Activated CD4-positive, alpha-beta memory T cell treated with anti-CD3 and anti-CD28 coated beads for 36 hours (primary cell): ENCODE results near the gene HAPSTR1. TPM values are rescaled to one million over a fixed set of nuclear protein-coding genes. Genes with fewer than 3 reads are reported as not detected.
"Not testable (repeated sequence)": the region's sequence is repeated elsewhere in the genome, so short reads cannot be mapped to it uniquely, and the experiment has no call there.

Experiments
- CTCF ChIA-PET: fragments of 350-600 bp; sonication (Branson Sonifier 250); formaldehyde crosslinking; loops from one replicate; lab custom pipeline; 2021; ENCODE audit warnings: antibody characterized with exemption, inconsistent platforms; lab: Charles Lee
- POLR2A ChIA-PET: fragments of 350-600 bp; sonication (Branson Sonifier 250); formaldehyde crosslinking; loops from one replicate; lab custom pipeline; 2021; ENCODE audit warnings: antibody characterized with exemption; lab: Charles Lee
- DNase-seq: peaks from one replicate; pipeline ENCODE4 v3.0.0-alpha.2; 2020
- H3K27ac Mint-ChIP-seq: one replicate; pipeline ENCODE4 v1.8.0; 2021; ENCODE audit warnings: mixed read lengths
- H3K27me3 Mint-ChIP-seq: one replicate; pipeline ENCODE4 v1.8.0; 2021; ENCODE audit warnings: mixed read lengths
- H3K36me3 Mint-ChIP-seq: one replicate; pipeline ENCODE4 v1.8.0; 2021; ENCODE audit warnings: mixed read lengths
- H3K4me1 Mint-ChIP-seq: one replicate; pipeline ENCODE4 v1.8.0; 2021; ENCODE audit warnings: low read depth, mixed read lengths
- H3K4me3 Mint-ChIP-seq: one replicate; pipeline ENCODE4 v1.8.0; 2021; ENCODE audit warnings: mild to moderate bottlenecking, mixed read lengths
- H3K9me3 Mint-ChIP-seq: one replicate; pipeline ENCODE4 v1.8.0; 2021; ENCODE audit warnings: mixed read lengths
- intact Hi-C: fragments of 100-400 bp; cut with micrococcal nuclease; formaldehyde crosslinking; loops from one replicate; pipeline ENCODE4 v1.15.1; 2023
- total RNA-seq, 2 experiments: library from RNA; stranded (reverse); gene quantifications; one replicate each; pipeline ENCODE4 v1.2.3, GENCODE V29; 2021

HAPSTR1 gene
- total RNA-seq, 2 experiments from 2014 or later = 47.1 to 49.1 TPM

DNA sequence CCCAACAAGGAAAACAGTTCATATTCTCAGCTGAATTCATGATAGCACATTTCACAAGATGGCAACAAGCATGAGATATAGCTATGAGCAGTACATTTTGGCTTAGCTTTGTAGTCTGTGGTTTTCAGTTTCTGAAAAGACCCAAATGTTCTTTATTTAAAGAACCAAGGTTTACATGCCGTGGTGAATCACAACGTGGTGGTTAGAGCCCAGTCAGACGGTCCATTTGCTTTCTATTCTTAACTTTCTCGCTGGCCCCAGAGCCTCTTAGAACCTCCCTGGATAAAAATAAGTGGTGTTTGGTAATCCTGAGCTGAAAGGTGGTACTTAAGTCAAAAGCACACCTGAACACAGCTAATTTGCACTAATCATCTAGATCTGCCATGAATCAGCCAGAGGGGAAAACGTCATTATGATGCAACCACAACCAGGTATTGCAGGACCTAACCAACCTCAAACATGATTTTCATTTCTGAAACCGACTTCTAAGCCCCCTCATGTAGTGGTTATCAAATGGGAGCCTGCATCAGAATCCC lies 18.6 kb upstream of the HAPSTR1 start:
- peak; percentile 69 for DNase-seq
- Mint-ChIP-seq H3K9me3 (peaks cover 10% of the 10 kb centered on the region), H3K27me3 (peaks cover 2% of the 10 kb centered on the region), H3K4me1 (peaks cover 46% of the 10 kb centered on the region), H3K4me3 (peak overlapping the region; percentile 46), H3K27ac (peak overlapping the region; percentile 92), H3K36me3 (peaks cover 5% of the 10 kb centered on the region)
- intact Hi-C loops = loop anchor here (2.0 kb wide), 2 partner anchors 26 to 54 kb away; no protein-coding TSS in a partner anchor
- ChIA-PET CTCF (interaction anchor here (1.3 to 1.7 kb wide), 2 partner anchors 64 to 136 kb away, joined by 4 to 9 read pairs; no protein-coding TSS in a partner anchor), POLR2A (interaction anchor here (0.6 to 2.8 kb wide), 6 partner anchors 19 to 181 kb away, joined by 3 to 26 read pairs (median 4); partner anchors contain the start of gene HAPSTR1)

GRCh38 chr16:9075299-9076071 lies 16.0 kb upstream of the HAPSTR1 start:
- intact Hi-C loops = loop anchor here (5.0 kb wide), 1 partner anchor 208 kb away; the partner anchor contains the start of gene CARHSP1
- peaks cover 2% of the 10 kb centered on the region for H3K27me3 Mint-ChIP-seq
- ChIA-PET POLR2A (no interaction called here), CTCF (interaction anchor here (1.1 kb wide), 1 partner anchor 16 kb away, joined by 3 read pairs; the partner anchor contains the start of gene HAPSTR1)
- peaks cover 15% of the 10 kb centered on the region for H3K36me3 Mint-ChIP-seq
- no peak overlapping the region for H3K27ac Mint-ChIP-seq
- H3K4me3 Mint-ChIP-seq = no peak overlapping the region
- H3K9me3 Mint-ChIP-seq = peaks cover 7% of the 10 kb centered on the region
- peaks cover 47% of the 10 kb centered on the region for H3K4me1 Mint-ChIP-seq
- DNase-seq = no peak

DNA sequence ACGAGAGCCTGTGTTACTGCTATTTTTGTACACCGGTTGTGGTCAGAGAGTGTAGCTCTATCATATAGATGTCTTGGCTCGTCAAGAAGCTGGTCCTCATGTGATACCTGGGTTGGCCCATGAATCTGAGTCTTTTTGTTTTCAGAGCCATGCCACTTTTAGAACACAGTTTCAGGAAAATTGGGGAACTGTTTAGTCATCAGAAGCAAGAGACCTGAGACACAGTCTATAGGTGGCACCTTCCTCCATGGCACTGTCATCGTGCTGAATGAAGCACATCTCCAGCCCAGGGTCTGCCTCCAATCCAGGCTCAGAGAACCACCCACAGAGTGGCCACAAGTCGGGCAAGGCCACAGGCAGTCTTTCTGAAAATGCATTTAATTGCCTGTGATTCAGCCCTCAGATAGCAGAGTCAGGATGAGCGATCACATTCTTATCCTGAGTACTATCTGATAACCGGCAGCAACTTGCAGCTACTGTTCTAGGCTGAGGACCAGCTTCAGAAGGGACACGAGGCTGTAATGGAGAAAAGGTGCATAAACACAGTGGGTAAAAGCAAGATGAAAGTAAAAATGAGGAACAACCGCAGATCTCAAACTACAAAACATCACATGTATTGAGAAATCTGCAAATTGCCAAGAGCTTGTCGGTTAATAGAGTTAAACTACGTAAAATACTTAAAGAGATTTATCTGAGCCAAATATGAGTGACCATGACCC lies 14.2 kb upstream of the HAPSTR1 start:
- H3K4me3 Mint-ChIP-seq = no peak overlapping the region
- peaks cover 2% of the 10 kb centered on the region for H3K27me3 Mint-ChIP-seq
- peak; percentile 68 for DNase-seq
- H3K4me1 Mint-ChIP-seq = peaks cover 40% of the 10 kb centered on the region
- peaks cover 7% of the 10 kb centered on the region for H3K9me3 Mint-ChIP-seq
- peak overlapping the region; percentile 59 for H3K27ac Mint-ChIP-seq
- peaks cover 15% of the 10 kb centered on the region for H3K36me3 Mint-ChIP-seq
- ChIA-PET POLR2A (interaction anchor here (3.5 kb wide), 1 partner anchor 15 kb away, joined by 28 read pairs; the partner anchor contains the start of gene HAPSTR1), CTCF (interaction anchor here (1.0 to 2.8 kb wide), 4 partner anchors 9 to 68 kb away, joined by 3 to 12 read pairs (median 4); partner anchors contain the start of gene HAPSTR1)
- intact Hi-C loops = loop anchor here (5.0 kb wide), 1 partner anchor 210 kb away; the partner anchor contains the start of gene CARHSP1

DNA sequence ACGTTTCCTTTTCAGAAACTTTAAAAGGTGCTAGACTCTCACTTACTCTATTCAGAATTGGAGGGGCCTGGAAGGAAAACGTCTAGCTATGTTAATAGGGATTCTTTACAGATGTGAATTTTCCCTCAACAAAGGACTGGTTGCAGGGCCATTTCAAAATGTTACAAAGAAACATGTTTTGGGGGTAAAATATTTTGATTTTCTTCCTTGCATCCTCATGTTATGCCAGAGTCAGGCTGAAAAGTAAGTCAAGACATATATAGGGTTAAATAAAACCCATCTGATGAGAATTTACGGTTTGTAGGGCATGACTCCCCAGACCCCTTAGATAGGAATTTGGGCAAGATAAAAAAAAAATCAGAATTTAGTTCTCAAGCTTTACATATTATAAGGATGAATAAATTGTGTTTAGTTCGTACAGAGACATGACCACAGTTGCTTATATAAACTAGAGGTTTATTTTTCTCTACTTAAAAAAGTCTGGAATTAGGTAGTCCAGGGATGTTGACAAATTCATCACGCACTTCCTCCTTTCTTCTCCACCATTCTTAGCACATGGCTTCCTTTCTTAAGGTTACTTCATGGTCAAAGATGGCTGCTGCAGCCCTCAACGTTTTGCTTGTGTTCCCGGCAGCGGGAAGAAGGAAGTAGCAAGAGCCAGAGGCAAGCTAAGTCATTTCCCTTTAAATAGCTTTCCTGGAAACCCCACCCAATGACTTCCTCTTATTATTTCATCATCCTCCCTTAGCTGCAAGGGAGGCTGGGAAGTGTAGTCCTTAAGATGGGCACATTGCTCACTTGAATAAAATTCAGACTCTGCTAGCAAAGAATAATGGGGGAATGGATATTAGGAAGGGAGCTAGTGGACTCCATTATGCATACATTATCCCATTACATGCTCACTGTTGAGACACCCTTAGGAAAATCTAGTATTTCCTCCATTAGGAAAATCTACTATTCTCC lies 12.7 kb upstream of the HAPSTR1 start:
- Mint-ChIP-seq H3K36me3 (peaks cover 15% of the 10 kb centered on the region), H3K4me1 (peaks cover 27% of the 10 kb centered on the region), H3K27ac (peak overlapping the region; percentile 88)
- not testable (repeated sequence) for H3K4me3 Mint-ChIP-seq, H3K9me3 Mint-ChIP-seq, H3K27me3 Mint-ChIP-seq
- ChIA-PET POLR2A (interaction anchor here (0.9 to 3.5 kb wide), 5 partner anchors 10 to 210 kb away, joined by 3 to 28 read pairs (median 3); partner anchors contain the start of genes CARHSP1 and HAPSTR1), CTCF (interaction anchor here (0.6 to 2.8 kb wide), 4 partner anchors 10 to 177 kb away, joined by 3 to 12 read pairs (median 3); partner anchors contain the start of gene HAPSTR1)
- intact Hi-C loops = loop anchor here (1.0 to 5.0 kb wide), 2 partner anchors 10 to 211 kb away; partner anchors contain the start of gene CARHSP1
- DNase-seq = peak; percentile 66

GRCh38 chr16:9079430-9079812 lies 12.0 kb upstream of the HAPSTR1 start:
- no peak for DNase-seq
- POLR2A ChIA-PET = interaction anchor here (0.9 to 3.5 kb wide), 5 partner anchors 11 to 210 kb away, joined by 3 to 28 read pairs (median 3); partner anchors contain the start of genes CARHSP1 and HAPSTR1
- peaks cover 7% of the 10 kb centered on the region for H3K9me3 Mint-ChIP-seq
- H3K27me3 Mint-ChIP-seq = no peaks in the 10 kb centered on the region
- H3K4me1 Mint-ChIP-seq = peaks cover 27% of the 10 kb centered on the region
- H3K27ac Mint-ChIP-seq = peak overlapping the region; percentile 71
- intact Hi-C loops = loop anchor here (1.0 to 5.0 kb wide), 2 partner anchors 11 to 212 kb away; partner anchors contain the start of gene CARHSP1
- H3K36me3 Mint-ChIP-seq = peaks cover 15% of the 10 kb centered on the region
- H3K4me3 Mint-ChIP-seq = no peak overlapping the region
- CTCF ChIA-PET = interaction anchor here (0.6 to 2.8 kb wide), 3 partner anchors 11 to 178 kb away, joined by 3 to 12 read pairs (median 3); partner anchors contain the start of gene HAPSTR1

DNA sequence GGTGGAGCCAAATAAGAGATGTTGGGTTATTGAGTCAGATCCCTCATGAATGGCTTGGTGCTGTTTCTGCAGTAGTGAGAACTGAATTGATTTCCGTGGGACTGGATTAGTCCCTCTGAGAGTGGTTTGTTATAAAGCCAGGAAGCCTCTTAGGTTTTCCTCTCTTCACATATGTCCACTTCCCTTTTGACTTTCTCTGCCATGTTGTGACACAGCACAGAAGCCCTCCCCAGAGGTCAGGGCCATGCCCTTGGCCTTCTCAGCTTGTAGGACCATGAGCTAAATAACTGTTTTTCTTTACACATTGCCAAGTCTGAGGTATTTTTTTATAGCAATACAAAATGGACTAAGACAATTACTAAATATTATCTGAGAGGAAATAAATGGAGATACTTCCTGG lies 10.3 kb upstream of the HAPSTR1 start:
- POLR2A ChIA-PET = no interaction called here
- DNase-seq = no peak
- peaks cover 15% of the 10 kb centered on the region for H3K36me3 Mint-ChIP-seq
- intact Hi-C loops = no loop called here
- no peak overlapping the region for H3K4me3 Mint-ChIP-seq
- CTCF ChIA-PET = no interaction called here
- H3K27me3 Mint-ChIP-seq = no peaks in the 10 kb centered on the region
- H3K9me3 Mint-ChIP-seq = peaks cover 7% of the 10 kb centered on the region
- no peak overlapping the region for H3K27ac Mint-ChIP-seq
- H3K4me1 Mint-ChIP-seq = peaks cover 27% of the 10 kb centered on the region

- H3K27ac Mint-ChIP-seq = no peak overlapping the region
- H3K4me3 Mint-ChIP-seq = no peak overlapping the region
- intact Hi-C loops = no loop called here
- peaks cover 7% of the 10 kb centered on the region for H3K9me3 Mint-ChIP-seq
- H3K27me3 Mint-ChIP-seq = no peaks in the 10 kb centered on the region
- CTCF ChIA-PET = no interaction called here
- POLR2A ChIA-PET = interaction anchor here (1.0 kb wide), 1 partner anchor 10 kb away, joined by 4 read pairs; the partner anchor contains the start of gene HAPSTR1
- peaks cover 22% of the 10 kb centered on the region for H3K4me1 Mint-ChIP-seq
- no peak for DNase-seq
- H3K36me3 Mint-ChIP-seq = peaks cover 15% of the 10 kb centered on the region
These were observed 9.6 kb upstream of the HAPSTR1 start for GRCh38 chr16:9081843-9082242.

GRCh38 chr16:9082422-9082821 lies 9.0 kb upstream of the HAPSTR1 start:
- ChIA-PET POLR2A (interaction anchor here (1.0 kb wide), 1 partner anchor 9 kb away, joined by 4 read pairs; the partner anchor contains the start of gene HAPSTR1), CTCF (no interaction called here)

DNA sequence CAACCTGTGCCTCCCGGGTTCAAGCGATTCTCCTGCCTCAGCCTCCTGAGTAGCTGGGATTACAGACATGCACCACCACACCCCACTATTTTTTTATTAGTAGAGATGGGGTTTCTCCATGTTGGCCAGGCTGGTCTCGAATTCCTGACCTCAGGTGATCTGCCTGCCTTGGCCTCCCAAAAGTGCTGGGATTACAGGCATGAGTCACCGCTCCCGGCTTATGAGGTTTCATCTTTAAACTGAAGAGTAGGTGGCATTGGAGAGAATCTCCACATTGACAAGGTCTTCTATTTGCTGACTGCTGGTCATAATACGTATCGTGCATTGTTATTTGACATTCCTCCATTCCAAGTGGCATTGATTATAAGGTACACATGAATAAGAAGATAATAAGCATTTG lies 3.7 kb upstream of the HAPSTR1 start:
- H3K4me1 Mint-ChIP-seq, H3K27me3 Mint-ChIP-seq, H3K4me3 Mint-ChIP-seq, H3K9me3 Mint-ChIP-seq, intact Hi-C loops, POLR2A ChIA-PET, H3K36me3 Mint-ChIP-seq, H3K27ac Mint-ChIP-seq, DNase-seq: not testable (repeated sequence)
- CTCF ChIA-PET = interaction anchor here (1.5 kb wide), 1 partner anchor 152 kb away, joined by 3 read pairs; no protein-coding TSS in a partner anchor

More at GRCh38 chr16:9082422-9082821, 9.0 kb upstream of the HAPSTR1 start:
- H3K9me3 Mint-ChIP-seq = peaks cover 7% of the 10 kb centered on the region
- DNase-seq = no peak
- H3K4me1 Mint-ChIP-seq = peaks cover 17% of the 10 kb centered on the region
- H3K27me3 Mint-ChIP-seq = no peaks in the 10 kb centered on the region
- intact Hi-C loops = no loop called here
- H3K27ac Mint-ChIP-seq = no peak overlapping the region
- H3K36me3 Mint-ChIP-seq = peaks cover 14% of the 10 kb centered on the region
- no peak overlapping the region for H3K4me3 Mint-ChIP-seq

- Mint-ChIP-seq H3K27me3 (no peaks in the 10 kb centered on the region), H3K4me3 (no peak overlapping the region), H3K4me1 (peaks cover 11% of the 10 kb centered on the region), H3K9me3 (no peaks in the 10 kb centered on the region), H3K36me3 (peaks cover 14% of the 10 kb centered on the region), H3K27ac (no peak overlapping the region)
- ChIA-PET POLR2A (interaction anchor here (1.1 kb wide), 1 partner anchor 21 kb away, joined by 3 read pairs; no protein-coding TSS in a partner anchor), CTCF (interaction anchor here (0.6 kb wide), 1 partner anchor 97 kb away, joined by 3 read pairs; no protein-coding TSS in a partner anchor)
- DNase-seq = no peak
- intact Hi-C loops = no loop called here
These were observed 2.6 kb upstream of the HAPSTR1 start for GRCh38 chr16:9088848-9089247.
